ENCODE data around the gene DOK6.
"Not testable (repeated sequence)": the region's sequence is repeated elsewhere in the genome, so short reads cannot be mapped to it uniquely, and the experiment has no call there.

DOK6 gene

DNA sequence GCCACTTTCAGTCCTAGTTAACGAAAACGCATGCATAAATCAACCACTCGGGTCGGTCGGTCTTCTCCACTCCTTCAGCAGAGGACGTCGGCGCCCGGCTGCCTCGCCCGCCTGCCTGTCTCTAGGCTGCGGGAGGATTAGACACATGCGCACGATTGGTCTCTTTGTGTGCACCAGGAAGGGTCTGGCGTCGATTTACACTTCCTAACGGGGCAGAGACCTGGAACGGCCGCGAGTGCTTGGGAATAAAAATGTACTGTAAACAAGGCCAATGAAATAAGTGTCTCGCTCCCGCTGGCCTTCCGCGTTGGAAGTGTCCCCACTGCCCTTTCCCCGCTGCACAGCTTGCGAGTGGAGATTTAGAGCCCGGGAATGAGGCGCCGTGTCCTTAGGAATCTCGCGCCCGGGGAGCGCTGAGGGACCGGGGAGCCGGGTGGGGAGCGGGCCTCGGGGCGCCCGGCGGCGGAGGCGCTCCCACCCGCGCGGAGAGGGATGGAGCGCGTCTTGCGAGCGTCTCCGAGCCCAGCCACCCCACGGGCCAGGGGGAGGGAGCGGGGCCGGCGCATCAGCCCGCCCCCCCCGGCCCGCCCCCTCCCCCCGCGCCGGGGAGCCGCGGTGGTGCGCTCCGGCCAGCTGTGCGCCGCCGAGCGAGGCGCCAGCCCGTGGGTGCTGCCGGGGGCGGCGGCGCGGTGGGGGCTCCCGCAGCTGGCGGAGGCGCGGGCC is at the start of gene DOK6:
TSS of gene DOK6 (plus strand) at position 636 of the 723 bp plus-strand sequence.
- DNase-seq (ENCODE audit: low read depth) = no peak

DNA sequence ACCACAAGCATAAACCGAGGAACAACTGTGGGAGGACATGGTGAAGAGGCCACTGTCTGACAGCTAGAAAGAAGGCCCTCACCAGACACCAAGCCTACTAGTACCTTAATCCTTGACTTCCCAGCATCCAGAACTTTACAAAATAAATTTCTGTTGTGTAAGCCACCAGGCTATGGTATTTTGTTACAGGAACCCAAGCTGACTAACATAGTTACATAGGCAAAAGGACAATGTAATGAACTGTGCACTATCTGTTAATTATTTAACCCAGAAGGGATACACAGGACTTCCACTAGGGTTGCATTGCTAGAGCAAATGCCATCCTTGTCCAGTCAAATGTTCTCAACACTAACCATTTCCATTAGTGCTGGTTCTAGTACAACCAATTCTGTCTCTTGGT is 47.7 kb upstream of the DOK6 start:
- no peak for DNase-seq (ENCODE audit: low read depth)

DNA sequence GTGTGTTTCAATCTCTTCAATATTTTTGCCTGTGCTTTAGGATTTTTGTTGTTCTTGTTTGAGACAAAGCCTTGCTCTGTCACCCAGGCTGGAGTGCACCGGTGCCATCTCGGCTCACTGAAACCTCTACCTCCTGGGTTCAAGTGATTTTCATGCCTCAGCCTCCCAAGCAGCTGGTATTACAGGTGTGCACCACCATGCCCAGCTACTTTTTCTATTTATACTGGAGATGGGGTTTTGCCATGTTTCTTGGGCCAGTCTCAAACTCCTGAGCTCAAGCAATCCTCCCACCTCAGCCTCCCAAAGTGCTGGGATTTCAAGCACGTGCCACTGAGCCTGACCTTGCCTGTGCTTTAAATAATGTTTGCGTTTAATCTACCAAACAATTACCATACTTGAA is 43.1 kb upstream of the DOK6 start:
- DNase-seq (ENCODE audit: low read depth) = no peak

DNA sequence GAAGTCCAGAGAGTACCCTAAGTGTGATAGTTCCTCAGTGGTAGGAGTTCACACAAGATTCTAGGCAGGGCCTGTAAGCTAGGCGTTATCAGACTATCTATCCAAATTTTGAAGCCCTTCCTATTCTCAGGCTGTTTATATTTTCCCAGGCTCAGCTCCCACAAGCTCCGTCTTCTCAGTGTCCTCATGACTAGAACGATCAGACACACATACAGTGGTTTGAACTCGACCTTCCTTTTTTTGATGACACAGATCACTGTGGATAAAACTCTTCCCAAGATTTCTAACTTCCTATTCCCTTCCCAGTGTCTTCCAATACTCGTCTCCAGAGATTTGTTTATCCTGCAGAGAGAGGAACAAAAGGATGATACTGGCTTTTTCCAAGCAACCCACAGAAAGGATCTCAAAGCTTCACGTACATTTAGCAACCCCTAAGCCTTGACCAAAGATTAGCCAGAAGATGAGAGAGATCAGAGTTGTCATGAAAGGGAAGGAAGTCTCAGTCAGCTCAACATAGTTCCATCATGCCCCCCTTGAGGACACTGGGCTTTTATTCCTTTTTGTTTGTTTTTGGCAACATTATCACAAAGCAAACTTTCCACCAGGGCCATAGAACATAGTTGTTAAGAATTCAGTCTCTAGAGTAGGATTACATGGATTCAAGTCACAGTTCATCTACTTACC is 42.3 kb upstream of the DOK6 start:
- DNase-seq (ENCODE audit: low read depth) = no peak

DNA sequence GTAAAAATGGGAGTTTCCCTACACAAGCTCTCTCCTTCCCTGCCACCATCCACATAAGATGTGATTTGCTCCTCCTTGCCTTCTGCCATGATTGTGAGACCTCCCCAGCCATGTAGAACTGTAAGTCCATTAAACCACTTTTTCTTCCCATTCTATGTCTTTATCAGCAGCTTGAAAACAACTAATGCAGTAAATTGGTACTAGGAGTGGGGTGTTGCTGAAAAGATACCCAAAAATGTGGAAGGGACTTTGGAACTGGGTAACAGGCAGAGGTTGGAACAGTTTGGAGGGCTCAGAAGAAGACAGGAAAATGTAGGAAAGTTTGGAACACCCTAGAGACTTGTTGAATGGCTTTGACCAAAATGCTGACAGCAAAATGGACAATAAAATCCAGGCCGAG is 40.9 kb upstream of the DOK6 start:
- not testable (repeated sequence) for DNase-seq (ENCODE audit: low read depth)

- DNase-seq (ENCODE audit: low read depth) = no peak
Observed at GRCh38 chr18:69364930-69365329, 35.8 kb upstream of the DOK6 start.

GRCh38 chr18:69365658-69366057 is 35.0 kb upstream of the DOK6 start:
- DNase-seq (ENCODE audit: low read depth) = no peak

DNA sequence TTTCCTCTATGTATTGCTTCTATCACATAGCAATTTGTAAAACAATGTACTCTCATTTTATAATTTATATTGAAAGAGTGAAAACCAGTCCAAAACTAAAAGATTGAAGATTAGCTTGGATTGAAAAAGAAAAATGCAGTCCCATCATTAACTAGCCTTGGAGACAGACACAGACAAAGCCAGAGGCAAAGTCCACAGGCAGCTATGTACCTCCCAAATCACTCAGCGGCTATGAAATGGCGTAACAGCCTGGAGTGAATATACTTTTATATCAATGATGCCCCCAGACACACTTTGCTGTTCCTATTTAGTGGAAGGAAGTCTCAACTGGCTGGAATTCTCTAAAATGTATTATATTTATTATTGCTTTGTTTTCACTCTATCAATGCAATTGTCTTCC is 33.6 kb upstream of the DOK6 start:
- no peak for DNase-seq (ENCODE audit: low read depth)

- no peak for DNase-seq (ENCODE audit: low read depth)
Observed at GRCh38 chr18:69371729-69372128, 29.0 kb upstream of the DOK6 start.

DNA sequence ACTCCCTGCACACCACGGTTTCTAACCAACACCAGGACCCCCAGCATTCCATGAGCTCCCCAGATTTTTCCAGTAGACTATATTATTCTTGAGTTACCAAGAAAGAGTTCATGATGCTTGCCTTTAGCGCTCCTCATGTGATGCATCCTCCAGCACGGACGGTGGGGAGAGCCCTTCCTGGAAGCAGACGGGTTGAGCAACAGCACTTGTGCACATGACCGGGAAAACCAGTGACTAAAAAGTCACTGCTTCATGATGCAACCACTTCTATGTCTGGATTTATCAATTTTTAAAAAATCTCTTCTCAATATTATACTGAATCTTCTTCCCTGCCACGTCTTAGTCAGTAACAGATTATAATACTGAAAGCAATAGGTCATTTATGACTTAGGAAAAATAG is 20.4 kb upstream of the DOK6 start:
- DNase-seq (ENCODE audit: low read depth) = no peak

- DNase-seq (ENCODE audit: low read depth) = no peak
Observed at GRCh38 chr18:69383186-69383585, 17.5 kb upstream of the DOK6 start.

GRCh38 chr18:69387186-69387585 is 13.5 kb upstream of the DOK6 start:
- DNase-seq (ENCODE audit: low read depth) = no peak

- no peak for DNase-seq (ENCODE audit: low read depth)
Observed at GRCh38 chr18:69388222-69388621, 12.5 kb upstream of the DOK6 start.

GRCh38 chr18:69397096-69397495 is 3.6 kb upstream of the DOK6 start:
- no peak for DNase-seq (ENCODE audit: low read depth)

GRCh38 chr18:69399253-69399652 is 1.4 kb upstream of the DOK6 start:
- no peak for DNase-seq (ENCODE audit: low read depth)

- no peak for DNase-seq (ENCODE audit: low read depth)
Observed at GRCh38 chr18:69400976-69401225, 213 bp downstream of the DOK6 start.

- DNase-seq (ENCODE audit: low read depth) = no peak
Observed at GRCh38 chr18:69401226-69401971, 711 bp downstream of the DOK6 start.

- no peak for DNase-seq (ENCODE audit: low read depth)
Observed at GRCh38 chr18:69401972-69402532, 1.4 kb downstream of the DOK6 start.

GRCh38 chr18:69402533-69402989 is 1.9 kb downstream of the DOK6 start:
- DNase-seq (ENCODE audit: low read depth) = no peak

- DNase-seq (ENCODE audit: low read depth) = no peak
Observed at GRCh38 chr18:69408522-69408921, 7.8 kb downstream of the DOK6 start.

- no peak for DNase-seq (ENCODE audit: low read depth)
Observed at GRCh38 chr18:69411199-69411598, 10.5 kb downstream of the DOK6 start.

DNA sequence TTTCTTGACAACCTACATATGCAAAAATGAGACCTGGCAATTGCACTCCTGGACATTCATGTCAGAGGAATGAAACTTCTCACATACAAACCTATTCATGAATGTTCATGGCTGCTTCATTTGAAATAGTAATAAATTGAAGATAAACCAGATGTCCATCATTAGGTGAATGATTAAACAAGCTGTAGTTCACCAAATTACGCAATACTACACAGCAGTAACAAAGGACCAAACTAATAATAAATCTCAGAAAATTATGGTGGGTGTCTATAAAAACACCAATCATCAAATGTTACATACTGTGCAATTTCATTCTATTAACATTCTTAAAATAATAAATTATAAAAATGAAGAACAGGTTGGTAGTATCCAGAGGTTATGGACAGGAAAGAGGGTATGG is 13.5 kb downstream of the DOK6 start:
- no peak for DNase-seq (ENCODE audit: low read depth)

DNA sequence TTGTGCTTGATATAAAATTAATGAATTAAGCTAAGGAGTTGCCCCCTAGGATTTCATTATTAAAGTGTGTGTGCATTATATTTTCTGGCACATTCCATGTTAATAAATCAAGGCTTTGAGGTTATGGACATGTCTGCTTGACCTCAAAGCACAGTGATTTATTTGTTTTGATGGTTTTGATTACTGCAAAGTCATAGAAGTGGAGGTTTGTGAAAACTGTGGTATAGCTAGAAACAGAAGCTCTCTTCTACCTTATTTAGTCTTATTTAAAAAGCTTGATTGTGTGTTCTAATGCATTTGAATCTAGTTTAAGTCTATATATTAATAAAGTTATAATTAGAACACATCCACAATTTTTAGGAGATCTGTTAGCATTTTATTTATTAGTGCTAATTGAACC is 32.2 kb downstream of the DOK6 start:
- DNase-seq (ENCODE audit: low read depth) = no peak

Measured in stimulated activated CD8-positive, alpha-beta memory T cell treated with anti-CD3 and anti-CD28 coated beads, Interleukin-7, amount 100 ng/mL, for 24 hours (primary cell).